ENCODE results near the gene ANKRD40.

ANKRD40 gene

GRCh38 chr17:50668838-50669581 is 38.7 kb downstream of the ANKRD40 start:
- DNase-seq (ENCODE audit: low read depth): no peak

- peak; percentile 76 for DNase-seq (ENCODE audit: low read depth)
Measured at GRCh38 chr17:50668025-50668837, 39.5 kb downstream of the ANKRD40 start.

GRCh38 chr17:50667259-50668024 is 40.3 kb downstream of the ANKRD40 start:
- DNase-seq (ENCODE audit: low read depth): no peak

- DNase-seq (ENCODE audit: low read depth): no peak
Measured at GRCh38 chr17:50666316-50666715, 41.4 kb downstream of the ANKRD40 start.

GRCh38 chr17:50665838-50666237 is 41.9 kb downstream of the ANKRD40 start:
- no peak for DNase-seq (ENCODE audit: low read depth)

GRCh38 chr17:50664788-50665458 is 42.8 kb downstream of the ANKRD40 start:
- no peak for DNase-seq (ENCODE audit: low read depth)

GRCh38 chr17:50663812-50664374 is 43.8 kb downstream of the ANKRD40 start:
- DNase-seq (ENCODE audit: low read depth): no peak

- no peak for DNase-seq (ENCODE audit: low read depth)
Measured at GRCh38 chr17:50662632-50663225, 45.0 kb downstream of the ANKRD40 start.

- peak; percentile 96 for DNase-seq (ENCODE audit: low read depth)
Measured at GRCh38 chr17:50661795-50662391, 45.8 kb downstream of the ANKRD40 start.

- DNase-seq (ENCODE audit: low read depth): no peak
Measured at GRCh38 chr17:50661348-50661747, 46.4 kb downstream of the ANKRD40 start.

GRCh38 chr17:50660887-50661345 is 46.8 kb downstream of the ANKRD40 start:
- DNase-seq (ENCODE audit: low read depth): no peak

- peak; percentile 33 for DNase-seq (ENCODE audit: low read depth)
Measured at GRCh38 chr17:50660042-50660886, 47.5 kb downstream of the ANKRD40 start.

- DNase-seq (ENCODE audit: low read depth): no peak
Measured at GRCh38 chr17:50659179-50659578, 48.5 kb downstream of the ANKRD40 start.

- DNase-seq (ENCODE audit: low read depth): no peak
Measured at GRCh38 chr17:50658616-50659015, 49.1 kb downstream of the ANKRD40 start.

GRCh38 chr17:50657627-50658026 is 50.1 kb downstream of the ANKRD40 start:
- no peak for DNase-seq (ENCODE audit: low read depth)

GRCh38 chr17:50657054-50657453 is 50.7 kb downstream of the ANKRD40 start:
- DNase-seq (ENCODE audit: low read depth): no peak

- DNase-seq (ENCODE audit: low read depth): no peak
Measured at GRCh38 chr17:50656509-50656908, 51.2 kb downstream of the ANKRD40 start.

- DNase-seq (ENCODE audit: low read depth): no peak
Measured at GRCh38 chr17:50653738-50654137, 54.0 kb downstream of the ANKRD40 start.

- DNase-seq (ENCODE audit: low read depth): no peak
Measured at GRCh38 chr17:50651661-50652060, 56.1 kb downstream of the ANKRD40 start.
